ENCODE results near the gene ATP11A. TPM values are rescaled to one million over a fixed set of nuclear protein-coding genes. Genes with fewer than 3 reads are reported as not detected.

Gene ATP11A
- total RNA-seq, 1 experiment from 2014 or later: 65.3 TPM

DNA sequence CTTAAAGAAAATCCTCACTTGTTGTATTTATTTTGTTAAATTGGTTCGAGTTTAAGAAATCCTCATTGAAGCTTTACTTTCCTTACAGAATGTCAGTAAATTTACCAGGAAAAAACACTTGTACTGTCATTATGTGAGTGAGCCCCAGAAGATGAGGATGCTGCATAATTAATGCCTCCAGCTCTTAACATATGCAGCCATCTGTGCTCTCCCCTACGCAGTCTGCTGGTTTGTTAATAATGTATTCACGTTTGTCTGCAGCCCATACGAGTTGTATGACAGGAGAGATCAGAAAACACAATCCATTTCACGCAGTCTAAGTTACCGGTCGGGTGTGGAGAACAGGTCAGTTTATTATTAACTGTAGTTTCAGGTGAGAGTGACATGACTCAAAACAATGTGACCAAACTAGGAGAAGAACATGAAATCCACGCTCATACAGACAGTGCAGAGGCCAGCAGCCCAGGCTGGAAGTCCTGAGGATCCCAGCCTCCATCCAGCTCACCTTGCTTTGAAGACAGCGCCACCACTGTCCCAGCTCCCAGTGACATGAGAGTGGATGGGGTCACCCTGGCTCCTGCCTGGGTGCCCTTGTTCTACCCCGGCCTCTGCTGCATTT lies 19.8 kb upstream of the ATP11A start:
- no peak overlapping the region for H2BK5ac ChIP-seq (ENCODE audit: insufficient read length, low read length)
- H4K91ac ChIP-seq (ENCODE audit: insufficient read length, low read depth, low read length): no peak overlapping the region
- no peak overlapping the region for H2BK12ac ChIP-seq (ENCODE audit: insufficient read length, low read depth, low read length)
- H3K79me1 ChIP-seq (ENCODE audit: insufficient read depth, low read depth, low read length, poor library complexity, severe bottlenecking): no peaks in the 10 kb centered on the region
- no peak overlapping the region for H2BK20ac ChIP-seq (ENCODE audit: low read depth, low read length, poor library complexity, severe bottlenecking)
- H3K36me3 Mint-ChIP-seq (ENCODE audit: insufficient read depth in 1 of 3, low read depth in 3 of 3): no peaks in the 10 kb centered on the region
- H2AFZ ChIP-seq (ENCODE audit: low read length): no peak overlapping the region
- no peak overlapping the region for H3K14ac ChIP-seq (ENCODE audit: insufficient read depth, low read length)
- H3K4me2 ChIP-seq (ENCODE audit: insufficient read depth, insufficient read length, low read length): no peak overlapping the region
- H3K79me2 ChIP-seq (ENCODE audit: insufficient read depth, low read length): no peaks in the 10 kb centered on the region
- no peaks in the 10 kb centered on the region for H3K23me2 ChIP-seq (ENCODE audit: insufficient read length, low read depth, low read length, poor library complexity, severe bottlenecking)
- no peak overlapping the region for H3K4me3 Mint-ChIP-seq
- H2BK120ac ChIP-seq (ENCODE audit: low read depth, low read length, poor library complexity, severe bottlenecking): no peak overlapping the region
- H3K18ac ChIP-seq (ENCODE audit: insufficient read length, low read depth, low read length): no peak overlapping the region
- H3K56ac ChIP-seq (ENCODE audit: insufficient read length, low read depth, low read length): no peak overlapping the region
- H3K4me1 Mint-ChIP-seq: peaks cover 18 to 30% of the 10 kb centered on the region in 2 experiments
- peak; percentile 19; the same call in 2 of the 3 replicates for TF ChIP-seq CTCF (conservative IDR thresholded peaks at IDR 0.05)
- no peaks in the 10 kb centered on the region for H3K27me3 ChIP-seq (ENCODE audit: insufficient read depth, low read length)
- H3K27ac ChIP-seq (ENCODE audit: insufficient read length, low read depth, low read length): no peak overlapping the region
- no peak overlapping the region for H3K27ac Mint-ChIP-seq
- no peaks in the 10 kb centered on the region for H3K9me3 Mint-ChIP-seq
- peaks cover 6% of the 10 kb centered on the region for H3K27me3 Mint-ChIP-seq (ENCODE audit: low read depth)
- no CpG with 5 or more reads among the region's 10 CpGs for WGBS (ENCODE audit: extremely low coverage, insufficient read length, low lambda C conversion rate)
- no peak overlapping the region for H2AK5ac ChIP-seq (ENCODE audit: insufficient read length, low read length)
- H3T11ph ChIP-seq (ENCODE audit: low read length): no peak overlapping the region
- H3K9ac ChIP-seq (ENCODE audit: extremely low read depth, insufficient read length, low read length): no peak overlapping the region
- peak; percentile 36 for DNase-seq
- no peak overlapping the region for H3K23ac ChIP-seq (ENCODE audit: insufficient read length, low read depth, low read length)
- no peak overlapping the region for H4K5ac ChIP-seq (ENCODE audit: insufficient read length, low read depth, low read length)
- H2BK15ac ChIP-seq (ENCODE audit: low read depth, low read length): no peak overlapping the region
- no peaks in the 10 kb centered on the region for H3K9me3 ChIP-seq (ENCODE audit: control insufficient read depth, low read depth, low read length)
- no peaks in the 10 kb centered on the region for H4K20me1 ChIP-seq (ENCODE audit: control insufficient read depth, insufficient read depth, insufficient read length)
- peaks cover 2% of the 10 kb centered on the region; the same call in 1 of the 2 replicates for H3K4me1 ChIP-seq (ENCODE audit: insufficient read depth, low read length)
- no peak overlapping the region for H4K8ac ChIP-seq (replicated peaks; ENCODE audit: insufficient read length, low read depth, low read length)
- H3K4ac ChIP-seq (ENCODE audit: low read depth, low read length): no peak overlapping the region

All from H9 (cell line).